Measurements from ENCODE around the gene DUSP15.

The DUSP15 gene

DNA sequence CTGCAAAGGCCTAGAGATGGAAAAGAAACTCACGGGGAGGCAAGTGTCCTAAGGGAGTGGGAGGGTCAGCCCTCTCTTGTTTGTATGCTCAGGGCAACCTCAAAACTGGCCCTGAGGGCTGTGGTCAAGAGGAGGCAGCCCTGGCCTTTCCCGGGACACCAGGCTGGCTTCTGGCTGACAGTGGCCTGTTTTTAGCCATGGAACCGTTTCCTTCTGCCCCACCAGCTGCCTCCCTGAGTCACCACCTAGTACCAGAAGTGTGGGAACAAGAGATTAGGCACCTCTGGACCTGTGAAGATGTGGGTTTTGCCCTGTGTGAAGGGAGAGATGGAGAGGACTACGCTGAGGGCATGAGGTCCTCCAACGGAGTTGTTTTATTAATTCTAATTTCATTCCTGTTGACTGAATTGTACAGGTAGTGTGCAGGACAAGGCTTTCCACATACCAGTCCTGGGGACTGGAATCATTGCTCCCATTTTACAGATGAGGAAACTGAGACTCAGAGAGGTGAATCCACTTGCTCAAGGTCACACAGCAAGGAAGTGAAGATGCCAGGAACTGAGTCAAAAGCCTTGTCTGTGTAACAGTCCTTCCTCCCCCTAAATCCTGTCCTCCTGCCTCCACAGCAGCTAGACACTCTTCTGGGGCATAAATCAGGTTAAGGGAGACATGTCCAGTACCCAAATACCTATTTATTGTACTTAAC is 30.4 kb downstream of the DUSP15 start:
- Histone ChIP-seq H3K4me3 (ENCODE audit: low read length) (no peak overlapping the region), H3K27ac (ENCODE audit: low read length) (no peak overlapping the region)

DNA sequence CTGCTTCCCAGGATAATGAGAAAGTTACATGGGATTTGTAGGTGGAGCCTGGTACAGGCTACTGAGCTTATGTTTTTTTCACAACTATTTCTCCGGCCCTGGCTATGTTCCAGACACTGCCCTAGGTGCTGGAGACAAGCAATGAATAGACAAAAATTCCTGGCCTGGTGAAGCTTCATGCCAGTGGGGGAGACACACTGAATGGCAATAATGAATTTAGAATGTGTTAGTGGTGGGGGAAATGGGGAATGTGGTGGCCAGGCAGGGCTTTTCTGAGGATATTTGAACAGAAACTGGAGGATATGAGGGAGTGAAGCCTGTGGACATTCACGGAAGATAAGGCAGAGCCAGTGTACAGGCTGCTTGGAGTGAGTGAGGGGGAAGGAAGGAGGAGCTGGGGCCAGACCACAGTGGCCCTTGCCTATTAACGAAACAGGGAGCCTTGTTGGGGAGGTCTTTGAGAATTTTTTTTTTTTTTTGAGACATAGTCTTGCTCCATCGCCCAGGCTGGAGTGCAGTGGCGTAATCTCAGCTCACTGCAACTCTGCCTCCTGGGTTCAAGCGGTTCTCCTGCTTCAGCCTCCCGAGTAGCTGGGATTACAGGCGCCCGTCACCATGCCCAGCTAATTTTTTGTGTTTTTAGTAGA is 31.6 kb downstream of the DUSP15 start:
- H3K27me3 ChIP-seq (ENCODE audit: low read depth, low read length): 0 out of 2 replicates have a peak, but pooled peaks cover 3% of the 10 kb centered on the region
- no peaks in the 10 kb centered on the region for H3K79me2 ChIP-seq (ENCODE audit: low read length)
- no peak for TF ChIP-seq EZH2phosphoT487 (IDR thresholded peaks at IDR 0.05; ENCODE audit: low read depth)
- TF ChIP-seq, protein P1, sequence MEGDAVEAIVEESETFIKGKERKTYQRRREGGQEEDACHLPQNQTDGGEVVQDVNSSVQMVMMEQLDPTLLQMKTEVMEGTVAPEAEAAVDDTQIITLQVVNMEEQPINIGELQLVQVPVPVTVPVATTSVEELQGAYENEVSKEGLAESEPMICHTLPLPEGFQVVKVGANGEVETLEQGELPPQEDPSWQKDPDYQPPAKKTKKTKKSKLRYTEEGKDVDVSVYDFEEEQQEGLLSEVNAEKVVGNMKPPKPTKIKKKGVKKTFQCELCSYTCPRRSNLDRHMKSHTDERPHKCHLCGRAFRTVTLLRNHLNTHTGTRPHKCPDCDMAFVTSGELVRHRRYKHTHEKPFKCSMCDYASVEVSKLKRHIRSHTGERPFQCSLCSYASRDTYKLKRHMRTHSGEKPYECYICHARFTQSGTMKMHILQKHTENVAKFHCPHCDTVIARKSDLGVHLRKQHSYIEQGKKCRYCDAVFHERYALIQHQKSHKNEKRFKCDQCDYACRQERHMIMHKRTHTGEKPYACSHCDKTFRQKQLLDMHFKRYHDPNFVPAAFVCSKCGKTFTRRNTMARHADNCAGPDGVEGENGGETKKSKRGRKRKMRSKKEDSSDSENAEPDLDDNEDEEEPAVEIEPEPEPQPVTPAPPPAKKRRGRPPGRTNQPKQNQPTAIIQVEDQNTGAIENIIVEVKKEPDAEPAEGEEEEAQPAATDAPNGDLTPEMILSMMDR (IDR thresholded peaks at IDR 0.05; ENCODE audit: low read depth, low read length): no peak
- no peak overlapping the region for H3K4me2 ChIP-seq (ENCODE audit: low read length)
- no peaks in the 10 kb centered on the region for H3K9me3 ChIP-seq (ENCODE audit: insufficient read depth, low read length)
- H2AFZ ChIP-seq (ENCODE audit: low read depth, low read length): no peak overlapping the region
- peaks cover 7% of the 10 kb centered on the region for H3K4me1 ChIP-seq (ENCODE audit: low read length)
- no peaks in the 10 kb centered on the region for H3K36me3 ChIP-seq (replicated peaks; ENCODE audit: low read depth, low read length)
- no peaks in the 10 kb centered on the region for H4K20me1 ChIP-seq (ENCODE audit: insufficient read depth, low read length)
- no peak overlapping the region for H3K4me3 ChIP-seq (ENCODE audit: low read length)
- H3K9ac ChIP-seq (ENCODE audit: low read length): no peak overlapping the region
- no peak overlapping the region for H3K27ac ChIP-seq (ENCODE audit: low read length)

More for the DNA sequence above, 30.4 kb downstream of the DUSP15 start:
- Histone ChIP-seq H3K9ac (ENCODE audit: low read length) (no peak overlapping the region), H3K27me3 (ENCODE audit: low read depth, low read length) (0 out of 2 replicates have a peak, but pooled peaks cover 3% of the 10 kb centered on the region), H4K20me1 (ENCODE audit: insufficient read depth, low read length) (no peaks in the 10 kb centered on the region), H3K79me2 (ENCODE audit: low read length) (no peaks in the 10 kb centered on the region), H3K9me3 (ENCODE audit: insufficient read depth, low read length) (no peaks in the 10 kb centered on the region), H3K4me1 (ENCODE audit: low read length) (peaks cover 7% of the 10 kb centered on the region), H3K4me2 (ENCODE audit: low read length) (no peak overlapping the region), H2AFZ (ENCODE audit: low read depth, low read length) (no peak overlapping the region), H3K36me3 (replicated peaks; ENCODE audit: low read depth, low read length) (no peaks in the 10 kb centered on the region)
- no peak for TF ChIP-seq EZH2phosphoT487 (IDR thresholded peaks at IDR 0.05; ENCODE audit: low read depth)
- TF ChIP-seq, protein P1 (IDR thresholded peaks at IDR 0.05; ENCODE audit: low read depth, low read length): no peak

DNA sequence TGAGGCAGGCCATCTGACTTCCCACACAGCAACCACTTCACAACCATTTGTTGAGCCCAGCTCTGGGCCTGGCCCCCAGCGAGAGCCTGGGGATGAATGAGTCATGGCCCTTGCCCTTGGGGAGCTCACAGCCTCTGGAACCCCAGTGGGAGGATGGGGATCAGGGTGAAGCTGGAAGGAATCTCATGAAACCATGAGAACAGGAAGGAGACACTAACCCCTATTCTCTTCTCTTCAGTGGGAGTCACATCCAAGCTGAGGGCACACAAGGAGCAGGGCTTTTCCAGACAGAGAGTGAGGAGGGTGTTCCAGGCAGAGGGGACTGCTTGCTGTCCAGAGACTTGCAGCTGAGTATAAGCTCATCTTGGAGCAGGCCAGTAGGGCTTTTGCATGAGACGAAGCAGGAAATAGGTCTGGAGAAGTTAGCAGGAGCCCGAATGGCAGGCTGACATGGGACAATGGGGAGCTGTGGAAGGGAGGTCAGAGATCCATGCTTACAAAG is 32.4 kb downstream of the DUSP15 start:
- TF ChIP-seq EZH2phosphoT487 (IDR thresholded peaks at IDR 0.05; ENCODE audit: low read depth): no peak
- TF ChIP-seq, protein P1 (IDR thresholded peaks at IDR 0.05; ENCODE audit: low read depth, low read length): no peak
- Histone ChIP-seq H3K36me3 (replicated peaks; ENCODE audit: low read depth, low read length) (no peaks in the 10 kb centered on the region), H3K79me2 (ENCODE audit: low read length) (no peaks in the 10 kb centered on the region), H3K27ac (ENCODE audit: low read length) (no peak overlapping the region), H3K4me3 (ENCODE audit: low read length) (no peak overlapping the region), H4K20me1 (ENCODE audit: insufficient read depth, low read length) (no peaks in the 10 kb centered on the region), H3K9me3 (ENCODE audit: insufficient read depth, low read length) (no peaks in the 10 kb centered on the region), H3K4me2 (ENCODE audit: low read length) (no peak overlapping the region), H2AFZ (ENCODE audit: low read depth, low read length) (no peak overlapping the region), H3K9ac (ENCODE audit: low read length) (no peak overlapping the region), H3K4me1 (ENCODE audit: low read length) (peaks cover 7% of the 10 kb centered on the region), H3K27me3 (ENCODE audit: low read depth, low read length) (0 out of 2 replicates have a peak, but pooled peaks cover 3% of the 10 kb centered on the region)

DNA sequence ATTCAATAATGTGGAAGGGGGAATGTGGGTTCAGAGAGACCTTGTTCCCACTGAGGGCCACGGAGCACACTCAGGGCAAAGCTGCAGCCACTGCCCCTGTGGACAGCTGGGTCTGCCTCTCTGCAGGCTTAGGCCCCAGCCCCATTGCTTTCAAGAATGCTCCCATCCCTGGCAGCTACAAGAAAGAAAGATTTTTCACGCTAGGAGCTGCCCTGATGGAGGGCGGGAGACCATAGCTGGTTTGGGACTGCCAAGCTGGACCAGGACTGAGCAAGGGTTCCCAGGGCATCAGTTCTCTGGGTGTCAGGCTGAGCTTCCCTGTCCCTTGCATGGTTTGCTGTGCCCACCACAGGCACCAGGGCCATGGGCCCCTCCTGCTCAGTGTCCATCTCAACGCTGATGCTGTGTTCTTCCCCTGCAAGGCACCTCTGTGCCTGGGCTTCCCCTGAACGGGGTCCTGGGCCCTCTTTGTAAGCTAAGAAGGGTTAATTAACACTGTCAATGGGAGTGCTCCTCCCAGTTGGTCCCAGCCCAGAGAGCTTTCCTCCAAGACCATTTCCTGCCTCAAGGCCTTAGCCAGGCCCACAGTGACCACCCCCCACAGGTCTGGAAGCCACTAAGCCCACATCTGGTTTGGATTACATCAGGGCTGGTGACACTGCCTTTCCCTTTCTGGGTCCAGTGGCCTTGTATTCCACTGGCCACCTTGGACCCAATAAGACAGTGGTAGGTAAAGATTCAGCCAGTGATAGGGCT is 33.3 kb downstream of the DUSP15 start:
- no peak overlapping the region for H3K4me2 ChIP-seq (ENCODE audit: low read length)
- H3K27ac ChIP-seq (ENCODE audit: low read length): no peak overlapping the region
- no peak overlapping the region for H2AFZ ChIP-seq (ENCODE audit: low read depth, low read length)
- no peaks in the 10 kb centered on the region for H3K9me3 ChIP-seq (ENCODE audit: insufficient read depth, low read length)
- H3K79me2 ChIP-seq (ENCODE audit: low read length): no peaks in the 10 kb centered on the region
- H3K36me3 ChIP-seq (replicated peaks; ENCODE audit: low read depth, low read length): no peaks in the 10 kb centered on the region
- H3K4me3 ChIP-seq (ENCODE audit: low read length): no peak overlapping the region
- no peaks in the 10 kb centered on the region for H4K20me1 ChIP-seq (ENCODE audit: insufficient read depth, low read length)
- no peak overlapping the region for H3K9ac ChIP-seq (ENCODE audit: low read length)
- 0 out of 2 replicates have a peak, but pooled peaks cover 3% of the 10 kb centered on the region for H3K27me3 ChIP-seq (ENCODE audit: low read depth, low read length)
- H3K4me1 ChIP-seq (ENCODE audit: low read length): peaks cover 7% of the 10 kb centered on the region
- TF ChIP-seq, protein P1 (IDR thresholded peaks at IDR 0.05; ENCODE audit: low read depth, low read length): no peak
- no peak for TF ChIP-seq EZH2phosphoT487 (IDR thresholded peaks at IDR 0.05; ENCODE audit: low read depth)
